Endodermal cell (in vitro differentiated cells): ENCODE results near the gene CCDC15. TPM values are rescaled to one million over a fixed set of nuclear protein-coding genes. Genes with fewer than 3 reads are reported as not detected.

Experiments
- DNase-seq: peaks from one replicate; pipeline ENCODE4 v3.0.0-alpha.2; 2017
- H3K27ac ChIP-seq: 2 replicates; pipeline ENCODE4 v1.5.1; 2013; ENCODE audit warnings: mild to moderate bottlenecking, low read depth, low read length, moderate library complexity
- H3K27me3 ChIP-seq: 2 replicates; pipeline ENCODE4 v1.6.1; 2013; ENCODE audit warnings: mild to moderate bottlenecking, low read length, moderate library complexity; ENCODE audit not compliant: insufficient read depth, control insufficient read depth, poor library complexity, severe bottlenecking
- H3K36me3 ChIP-seq: 2 replicates; pipeline ENCODE4 v1.7.0; 2013; ENCODE audit warnings: mild to moderate bottlenecking, low read length, moderate library complexity; ENCODE audit not compliant: control insufficient read depth, insufficient read depth
- H3K4me1 ChIP-seq: one replicate; pipeline ENCODE4 v1.7.0; 2013; ENCODE audit warnings: low read length; ENCODE audit not compliant: control insufficient read depth, insufficient read depth
- H3K4me3 ChIP-seq: 2 replicates; pipeline ENCODE4 v1.5.1; 2013; ENCODE audit warnings: mild to moderate bottlenecking, low read length, moderate library complexity
- H3K9ac ChIP-seq: 2 replicates; pipeline ENCODE4 v1.6.1; 2013; ENCODE audit warnings: mild to moderate bottlenecking, low read length, moderate library complexity; ENCODE audit not compliant: poor library complexity, severe bottlenecking; ENCODE audit errors: extremely low read depth
- H3K9me3 ChIP-seq: 2 replicates; pipeline ENCODE4 v1.6.1; 2013; ENCODE audit warnings: mild to moderate bottlenecking, low read length, moderate library complexity; ENCODE audit not compliant: control insufficient read depth
- H3K27ac Mint-ChIP-seq: 2 replicates; pipeline ENCODE4 v1.8.0; 2020; ENCODE audit warnings: mixed read lengths
- H3K27me3 Mint-ChIP-seq: 2 replicates; pipeline ENCODE4 v1.8.0; 2021; ENCODE audit warnings: mild to moderate bottlenecking, mixed read lengths; ENCODE audit not compliant: insufficient read depth
- H3K36me3 Mint-ChIP-seq: 2 replicates; pipeline ENCODE4 v1.8.0; 2020; ENCODE audit warnings: low read depth, mixed read lengths
- H3K4me1 Mint-ChIP-seq: 2 replicates; pipeline ENCODE4 v1.8.0; 2020; ENCODE audit warnings: mixed read lengths
- H3K4me3 Mint-ChIP-seq: 2 replicates; pipeline ENCODE4 v1.8.0; 2020; ENCODE audit warnings: mild to moderate bottlenecking, moderate library complexity, mixed read lengths
- H3K9me3 Mint-ChIP-seq: 2 replicates; pipeline ENCODE4 v1.8.0; 2020; ENCODE audit warnings: mild to moderate bottlenecking, mixed read lengths
- CTCF ChIP-seq: fragments of 200-600 bp; sonication (generic); conservative IDR thresholded peaks from 2 replicates; pipeline ENCODE4 v1.5.0; 2021; ENCODE audit warnings: antibody characterized with exemption, mild to moderate bottlenecking
- WGBS, 2 experiments: methylation state at CpG; one replicate each; pipeline versions ENCODE4 v1.1.5 to v1.1.7; 2013; ENCODE audit warnings: missing lambda C conversion rate in 2 of 2, mixed read lengths in 1 of 2; ENCODE audit not compliant: insufficient coverage in 1 of 2, insufficient read length in 1 of 2; 5-methylcytosine and 5-hydroxymethylcytosine counted together
- total RNA-seq, 2 donors: library from RNA; stranded (reverse); fragmentation: NEBNext Ultra II Directional in 1 of 2; extraction: Animal tissue kit (Norgen Biotek cat#: 25700) in 1 of 2; gene quantifications; 2 replicates in 1 of 2; 3 replicates in 1 of 2; pipeline ENCODE4 v1.2.1, GENCODE V29; 2021

CCDC15 gene
- total RNA-seq, 2 donors from 2014 or later = 3.3 TPM

- no peaks in the 10 kb centered on the region for H3K27me3 Mint-ChIP-seq
- H3K36me3 Mint-ChIP-seq = no peaks in the 10 kb centered on the region
- H3K4me3 ChIP-seq = no peak overlapping the region
- no peaks in the 10 kb centered on the region for H3K36me3 ChIP-seq
- no peaks in the 10 kb centered on the region for H3K9me3 ChIP-seq
- H3K27me3 ChIP-seq = no peaks in the 10 kb centered on the region
- H3K27ac ChIP-seq = no peak overlapping the region
- H3K4me3 Mint-ChIP-seq = no peak overlapping the region
- H3K9ac ChIP-seq = no peak overlapping the region
- TF ChIP-seq CTCF = no peak
- H3K4me1 ChIP-seq = no peaks in the 10 kb centered on the region
- no peaks in the 10 kb centered on the region for H3K4me1 Mint-ChIP-seq
- H3K9me3 Mint-ChIP-seq = peaks cover 3% of the 10 kb centered on the region
- DNase-seq = no peak
- H3K27ac Mint-ChIP-seq = no peak overlapping the region
Measured at GRCh38 chr11:125016413-125016812, 62.4 kb downstream of the CCDC15 start.

GRCh38 chr11:125020342-125020741 is 66.3 kb downstream of the CCDC15 start:
- Mint-ChIP-seq H3K27me3 (no peaks in the 10 kb centered on the region), H3K4me1 (no peaks in the 10 kb centered on the region), H3K27ac (no peak overlapping the region), H3K36me3 (no peaks in the 10 kb centered on the region), H3K9me3 (no peaks in the 10 kb centered on the region), H3K4me3 (no peak overlapping the region)
- Histone ChIP-seq H3K4me3 (no peak overlapping the region), H3K9ac (no peak overlapping the region), H3K27ac (no peak overlapping the region), H3K9me3 (no peaks in the 10 kb centered on the region), H3K4me1 (no peaks in the 10 kb centered on the region), H3K27me3 (no peaks in the 10 kb centered on the region), H3K36me3 (no peaks in the 10 kb centered on the region)
- DNase-seq = no peak
- TF ChIP-seq CTCF = no peak
- 93% methylated on average over 2 of the region's 2 CpGs for WGBS, 2 experiments

- TF ChIP-seq CTCF = no peak
- Mint-ChIP-seq H3K4me3 (no peak overlapping the region), H3K9me3 (no peaks in the 10 kb centered on the region), H3K36me3 (no peaks in the 10 kb centered on the region), H3K27ac (no peak overlapping the region), H3K27me3 (peaks cover 2% of the 10 kb centered on the region), H3K4me1 (no peaks in the 10 kb centered on the region)
- Histone ChIP-seq H3K9ac (no peak overlapping the region), H3K4me1 (no peaks in the 10 kb centered on the region), H3K9me3 (no peaks in the 10 kb centered on the region), H3K4me3 (no peak overlapping the region), H3K27me3 (no peaks in the 10 kb centered on the region), H3K27ac (no peak overlapping the region), H3K36me3 (no peaks in the 10 kb centered on the region)
- no peak for DNase-seq
Measured at GRCh38 chr11:125022551-125022950, 68.5 kb downstream of the CCDC15 start.
